Upper lobe of left lung (tissue), 4 donors: ENCODE data around the gene MTRR.

Experiments
- CTCF ChIP-seq, 6 experiments: fragments of 450-650 bp in 4 of 6; fragments of 200-600 bp in 2 of 6; sonication (generic) in 2 of 6; IDR thresholded peaks; one replicate each; pipeline ENCODE4 v1.5.1; 2016 to 2019; ENCODE audit warnings: antibody characterized with exemption in 6 of 6
- EP300 ChIP-seq, 4 donors: sonication (generic); formaldehyde crosslinking; IDR thresholded peaks; one replicate each; pipeline ENCODE4 v1.5.1; 2017; ENCODE audit warnings: antibody characterized with exemption in 4 of 4, control low read depth in 2 of 4
- POLR2A ChIP-seq, 4 donors: fragments of 450-650 bp; IDR thresholded peaks; one replicate each; pipeline ENCODE4 v1.5.1; 2016 to 2017; ENCODE audit warnings: antibody characterized with exemption in 4 of 4, mild to moderate bottlenecking in 2 of 4
- POLR2AphosphoS5 ChIP-seq, 2 donors: sonication (generic); formaldehyde crosslinking; IDR thresholded peaks; one replicate each; pipeline ENCODE4 v1.5.1; 2017; ENCODE audit warnings: antibody characterized with exemption in 2 of 2

DNA sequence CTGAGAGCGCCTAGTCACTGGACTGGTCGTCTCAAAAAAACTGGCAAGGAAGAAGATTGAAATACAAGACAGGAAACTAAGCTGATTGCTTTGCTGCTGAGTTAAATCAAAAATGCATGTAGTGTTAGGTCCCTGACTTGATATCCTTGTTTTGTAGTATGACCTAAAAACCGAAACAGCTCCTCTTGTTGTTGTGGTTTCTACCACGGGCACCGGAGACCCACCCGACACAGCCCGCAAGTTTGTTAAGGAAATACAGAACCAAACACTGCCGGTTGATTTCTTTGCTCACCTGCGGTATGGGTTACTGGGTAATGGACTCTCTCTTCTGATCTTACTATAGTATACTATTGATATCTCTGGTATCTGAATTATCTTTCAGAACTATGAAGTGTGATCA, 4.3 kb downstream of the MTRR start:
- TF ChIP-seq CTCF (IDR thresholded peaks at IDR 0.05): no peak
- no peak for TF ChIP-seq POLR2A (IDR thresholded peaks at IDR 0.05)
- TF ChIP-seq POLR2AphosphoS5 (IDR thresholded peaks at IDR 0.05): no peak
- TF ChIP-seq EP300 (IDR thresholded peaks at IDR 0.05): no peak
